ENCODE results near the gene KCTD17.

GRCh38 chr22:37084385-37084784 lies 32.8 kb downstream of the KCTD17 start:
- TF ChIP-seq POLR2A (IDR thresholded peaks at IDR 0.05) = no peak
- TF ChIP-seq CTCF (IDR thresholded peaks at IDR 0.05) = no peak
